HG03060 (cell line): ENCODE results near the gene KCNT1.
"Not testable (repeated sequence)": the region's sequence is repeated elsewhere in the genome, so short reads cannot be mapped to it uniquely, and the experiment has no call there.

Experiments used
- ATAC-seq: cut with Tn5 transposase; IDR thresholded peaks from one replicate; pipeline ENCODE4 v1.9.1; 2021; ENCODE audit warnings: low read depth, moderate number of reproducible peaks; ENCODE audit not compliant: unreplicated experiment

KCNT1 gene

DNA sequence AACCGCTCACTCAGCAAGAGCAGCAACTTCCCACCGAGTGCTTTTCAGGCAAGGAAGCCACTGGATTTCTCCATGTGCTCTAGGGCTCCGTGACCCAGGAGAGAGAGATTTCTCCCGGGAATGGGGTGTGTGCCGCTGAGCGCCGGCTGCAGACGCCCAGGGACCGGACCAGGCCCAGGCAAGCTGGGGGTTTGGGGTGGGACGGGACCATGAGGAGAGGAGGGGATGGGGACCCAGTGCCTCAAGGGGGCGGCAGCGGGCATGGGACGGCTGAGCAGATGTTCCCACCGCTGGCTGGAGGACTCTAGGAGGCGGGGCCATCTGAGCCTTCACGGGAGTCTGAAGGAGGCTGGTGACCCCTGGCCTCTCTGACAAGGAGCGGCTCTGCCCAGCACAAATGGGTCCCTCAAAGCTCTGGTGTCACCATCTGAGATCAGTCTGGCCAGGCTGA, 30.4 kb upstream of the KCNT1 start:
- ATAC-seq = no peak

DNA sequence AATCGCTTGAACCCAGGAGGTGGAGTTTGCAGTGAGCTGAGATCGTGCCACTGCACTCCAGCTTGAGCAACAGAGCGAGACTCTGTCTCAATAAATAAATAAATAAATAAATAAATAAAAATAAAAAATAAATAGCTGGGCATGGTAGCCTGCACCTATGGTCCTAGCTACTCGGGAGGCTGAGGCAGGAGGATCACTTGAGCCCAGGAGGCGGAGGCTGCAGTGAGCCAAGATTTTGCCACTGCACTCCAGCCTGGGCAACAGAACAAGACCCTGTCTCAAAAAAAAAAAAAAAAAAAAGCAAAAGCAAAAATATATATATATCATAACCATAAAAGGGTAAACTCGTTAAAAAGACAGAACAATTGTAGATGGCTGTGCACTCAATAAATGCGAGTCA, 29.2 kb upstream of the KCNT1 start:
- not testable (repeated sequence) for ATAC-seq

DNA sequence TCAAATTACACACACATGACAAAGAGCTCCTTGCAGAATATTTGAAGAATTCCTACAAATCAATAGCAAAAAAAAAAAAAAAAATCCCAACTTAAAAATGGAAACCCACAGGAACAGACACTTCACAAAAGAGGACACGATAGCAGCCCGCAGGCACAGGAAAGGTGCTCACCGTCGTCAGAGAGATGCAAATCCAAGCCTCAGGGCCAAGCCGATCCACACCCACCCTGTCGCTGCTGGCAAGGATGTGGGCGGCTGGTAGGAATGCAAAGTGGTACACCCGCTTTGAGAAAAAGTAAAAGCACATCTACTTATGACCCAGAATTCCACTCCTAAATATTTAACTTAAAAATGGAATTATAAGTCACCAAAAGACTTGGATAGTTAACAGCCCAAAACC, 28.0 kb upstream of the KCNT1 start:
- ATAC-seq = no peak

DNA sequence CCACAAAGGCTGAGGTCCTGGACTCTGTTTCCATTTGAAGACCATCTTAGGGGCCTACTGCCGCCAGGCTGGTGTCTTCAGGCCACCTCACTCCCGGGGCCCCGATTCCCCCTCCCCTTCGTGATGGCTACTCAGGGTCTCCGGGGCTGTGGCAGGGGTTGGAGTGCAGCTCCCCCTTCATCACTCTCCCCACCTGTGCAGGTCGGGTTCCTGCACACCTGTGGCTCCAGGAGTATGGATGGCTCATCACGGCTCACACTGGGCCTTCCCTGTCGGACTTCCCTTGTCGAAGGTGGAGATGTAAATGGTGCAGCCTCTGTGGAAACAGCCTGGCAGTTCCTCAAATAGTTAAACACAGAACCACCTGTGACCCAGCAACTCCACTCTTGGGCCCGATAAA, 27.0 kb upstream of the KCNT1 start:
- no peak for ATAC-seq

DNA sequence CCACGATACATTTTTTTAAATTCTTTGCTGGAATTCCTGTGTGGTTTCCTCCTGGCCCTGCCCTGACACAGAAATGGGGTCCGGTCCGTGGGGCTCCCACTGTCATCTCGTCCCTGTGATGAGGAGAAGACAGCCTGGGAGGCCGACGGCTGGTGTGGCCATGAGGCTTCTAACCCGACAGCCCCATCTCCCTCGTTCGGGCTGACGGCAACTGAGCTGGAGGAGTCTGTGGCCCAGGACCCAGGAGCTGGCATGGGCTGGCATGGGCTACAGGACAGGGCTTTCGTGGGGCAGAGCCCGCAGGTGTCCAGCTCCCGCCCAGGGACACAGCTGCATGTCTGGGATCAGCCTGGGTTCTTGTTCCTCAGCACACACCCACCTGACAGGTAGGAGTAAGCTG, 25.1 kb upstream of the KCNT1 start:
- ATAC-seq = no peak

DNA sequence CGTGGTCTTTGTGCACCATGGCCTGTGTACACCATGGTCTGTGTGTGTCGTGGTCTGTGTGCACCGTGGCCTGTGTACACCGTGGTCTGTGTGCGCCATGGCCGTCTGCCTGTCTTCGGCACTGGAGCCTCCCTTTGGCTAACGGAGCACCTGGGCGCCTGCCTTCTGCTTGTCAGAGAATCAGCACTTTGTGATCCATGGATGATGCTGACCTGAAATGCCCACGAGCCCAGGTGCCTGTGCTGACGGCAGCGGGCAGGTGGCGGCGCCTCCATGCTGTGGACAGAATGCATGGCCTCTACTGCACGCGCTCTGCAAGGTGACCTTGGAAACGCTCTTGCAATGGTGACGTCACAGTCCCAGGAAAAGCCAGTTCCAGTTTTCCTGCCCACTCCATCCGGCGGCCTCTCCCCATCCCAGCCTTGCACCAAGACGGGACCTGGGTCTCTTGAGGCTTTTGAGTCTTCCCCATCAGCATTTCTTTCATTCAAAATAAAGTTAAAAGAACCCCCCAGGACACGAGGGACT, 24.3 kb upstream of the KCNT1 start:
- ATAC-seq = no peak

DNA sequence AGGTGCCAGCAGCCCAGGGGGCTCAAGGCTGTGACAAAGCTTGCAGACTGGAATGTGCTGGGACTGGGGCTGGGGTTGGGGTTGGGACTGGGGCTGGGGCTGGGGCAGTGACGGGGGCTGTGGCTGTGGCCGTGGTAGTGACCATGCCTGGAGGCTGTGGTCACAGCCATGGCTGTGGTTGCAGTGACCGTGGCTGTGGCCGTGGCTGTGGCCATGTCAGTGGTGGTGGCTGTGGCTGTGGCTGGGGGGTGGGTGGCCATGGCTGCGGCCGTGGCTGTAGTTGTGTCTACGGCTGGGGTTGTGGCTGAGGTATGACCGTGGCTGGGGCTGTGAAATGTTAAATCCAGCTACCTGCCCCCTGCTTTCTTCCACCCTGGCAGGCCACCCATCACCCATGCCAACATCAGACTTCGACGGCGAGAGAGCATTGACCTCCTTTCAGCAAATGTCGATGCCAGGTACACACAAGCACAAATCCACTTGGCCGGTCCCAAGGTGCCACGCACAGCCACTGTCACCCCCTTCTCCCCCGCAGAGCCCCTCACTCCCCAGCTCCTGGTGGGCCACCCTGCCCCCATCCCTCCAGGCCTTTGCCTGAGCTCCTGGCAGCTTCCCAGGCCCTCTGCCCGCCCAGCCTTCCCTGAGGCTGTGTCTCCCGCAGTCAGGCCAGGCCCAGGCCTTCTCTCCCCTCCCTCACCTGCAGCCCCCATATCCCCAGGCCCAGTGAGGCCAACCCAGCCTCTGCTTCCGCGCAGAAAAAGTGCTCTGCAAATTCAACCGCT, 23.6 kb upstream of the KCNT1 start:
- ATAC-seq = no peak

DNA sequence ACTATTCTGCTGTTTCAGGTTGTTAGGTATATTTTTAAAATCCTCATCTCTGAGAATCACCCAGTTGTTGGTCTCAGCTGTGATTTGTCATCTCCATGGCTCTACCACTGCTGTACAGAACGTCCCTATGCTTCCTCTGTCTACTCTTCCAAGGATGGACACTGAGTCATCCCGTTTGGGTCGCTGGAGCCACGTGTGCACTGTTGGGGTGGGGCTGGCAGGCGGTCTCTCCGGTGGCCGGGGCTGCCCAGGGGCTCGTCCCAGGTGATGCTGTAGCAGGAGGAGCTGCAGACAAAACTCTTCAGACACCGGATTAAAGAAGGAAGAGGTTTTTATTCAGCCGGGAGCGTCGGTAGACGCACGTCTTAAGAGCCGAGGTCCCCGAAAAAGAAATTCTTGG, 21.9 kb upstream of the KCNT1 start:
- ATAC-seq = no peak

DNA sequence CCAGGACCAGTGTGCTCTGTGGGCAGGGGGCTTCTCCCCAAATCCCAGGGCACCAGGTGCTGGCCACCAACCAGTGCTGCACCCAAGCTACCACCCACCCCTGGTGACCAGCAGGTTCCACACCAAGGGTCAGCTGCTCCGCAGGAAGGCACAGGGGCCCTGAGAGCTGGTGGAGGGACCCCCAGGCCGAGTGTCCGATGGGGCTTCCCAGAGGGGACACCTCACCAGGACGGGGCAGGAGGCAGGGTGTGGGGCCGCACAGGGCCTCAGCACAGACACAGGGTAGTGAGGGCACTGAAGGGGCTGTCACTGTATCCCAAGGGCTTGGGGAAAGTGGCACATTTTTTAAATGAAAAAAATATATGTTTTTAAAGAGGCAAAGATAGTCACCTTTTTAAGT, 20.8 kb upstream of the KCNT1 start:
- no peak for ATAC-seq

DNA sequence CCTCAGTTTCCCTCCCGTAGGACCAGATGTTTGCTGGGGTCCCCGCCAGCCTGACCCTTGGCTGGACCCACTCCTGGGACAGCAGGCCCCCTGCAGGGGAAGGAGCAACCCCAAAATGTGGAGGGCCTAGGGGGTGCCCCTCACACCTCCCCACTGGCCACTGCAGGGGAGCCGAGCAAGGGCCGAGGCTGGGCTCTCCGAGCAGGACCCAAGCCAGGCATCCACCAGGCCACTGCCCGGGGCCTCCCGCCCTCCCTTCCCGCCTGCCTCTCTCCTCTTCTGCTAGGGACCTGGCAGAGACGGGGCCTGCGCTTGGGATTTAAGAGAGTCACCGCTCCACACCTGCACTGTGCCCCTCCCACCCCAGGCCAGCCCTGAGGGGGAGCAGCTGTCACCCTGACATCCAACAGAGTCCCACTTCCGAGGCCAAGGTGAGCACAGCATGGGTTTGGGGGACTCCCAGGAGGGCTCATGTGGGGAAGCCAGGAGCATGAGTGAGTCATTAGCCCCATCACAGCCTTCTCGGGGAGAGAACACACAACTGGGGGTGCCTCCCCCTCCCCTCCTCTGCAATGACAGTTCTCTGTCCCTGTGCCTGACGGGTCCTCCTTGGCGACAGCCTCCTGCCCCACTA, 18.5 kb upstream of the KCNT1 start:
- ATAC-seq = no peak

DNA sequence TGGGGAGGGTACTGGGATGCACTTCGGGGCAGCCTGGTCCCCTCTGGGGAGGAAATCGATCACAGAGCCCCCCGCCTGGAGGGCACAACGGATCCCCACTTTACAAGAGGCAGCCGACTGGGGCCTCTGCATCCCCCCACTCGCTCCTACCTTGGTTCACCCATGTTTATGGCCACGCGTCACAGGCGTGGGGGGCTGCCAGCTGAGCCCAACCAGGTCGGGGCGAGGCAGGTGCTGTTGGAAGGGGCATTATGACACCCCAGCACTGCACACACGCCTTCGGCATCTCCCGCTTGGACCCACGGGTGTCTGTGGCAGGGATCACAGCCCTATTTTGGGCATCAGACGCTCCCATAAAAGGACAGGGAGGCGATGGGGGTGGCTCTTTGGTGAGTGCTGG, 17.3 kb upstream of the KCNT1 start:
- ATAC-seq = no peak

DNA sequence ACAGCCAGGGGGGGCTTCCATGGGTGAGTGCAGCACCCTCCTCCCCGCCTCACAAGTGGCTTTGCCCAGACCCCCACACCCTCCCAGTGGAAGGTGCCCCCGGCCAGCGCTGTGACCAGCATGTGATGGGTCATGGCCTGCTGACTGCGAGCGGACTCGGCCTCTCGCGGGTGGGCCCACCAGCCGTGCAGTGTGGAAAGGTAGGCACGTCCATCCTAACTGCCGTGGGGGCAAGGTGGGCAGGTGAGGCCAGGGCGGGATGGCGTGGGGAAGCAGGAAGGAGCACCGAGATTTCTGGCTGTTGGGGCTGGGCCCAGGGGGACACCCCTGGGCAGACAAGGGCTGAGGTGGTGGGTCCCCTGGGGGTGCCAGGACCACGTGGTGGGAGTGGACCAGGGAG, 14.8 kb upstream of the KCNT1 start:
- ATAC-seq = no peak

DNA sequence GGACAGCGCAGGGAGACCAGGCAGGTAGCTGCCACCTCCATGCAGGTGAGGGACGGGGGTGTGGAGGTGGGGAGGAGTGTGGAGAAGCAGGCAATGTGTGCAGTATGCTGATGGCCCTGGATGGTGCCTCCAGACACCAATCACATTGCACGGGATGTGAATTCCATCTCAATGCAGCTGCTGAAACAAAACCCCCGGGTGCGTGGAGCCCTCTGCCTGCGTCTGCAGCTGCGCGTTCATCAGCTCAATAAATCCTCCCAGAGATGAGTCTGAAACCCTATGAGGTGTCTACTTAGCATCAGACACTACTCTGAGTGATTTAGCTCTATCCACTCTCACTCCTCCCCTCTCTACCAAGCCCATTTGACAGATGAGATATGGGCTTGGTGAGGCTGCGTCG, 13.0 kb upstream of the KCNT1 start:
- no peak for ATAC-seq

DNA sequence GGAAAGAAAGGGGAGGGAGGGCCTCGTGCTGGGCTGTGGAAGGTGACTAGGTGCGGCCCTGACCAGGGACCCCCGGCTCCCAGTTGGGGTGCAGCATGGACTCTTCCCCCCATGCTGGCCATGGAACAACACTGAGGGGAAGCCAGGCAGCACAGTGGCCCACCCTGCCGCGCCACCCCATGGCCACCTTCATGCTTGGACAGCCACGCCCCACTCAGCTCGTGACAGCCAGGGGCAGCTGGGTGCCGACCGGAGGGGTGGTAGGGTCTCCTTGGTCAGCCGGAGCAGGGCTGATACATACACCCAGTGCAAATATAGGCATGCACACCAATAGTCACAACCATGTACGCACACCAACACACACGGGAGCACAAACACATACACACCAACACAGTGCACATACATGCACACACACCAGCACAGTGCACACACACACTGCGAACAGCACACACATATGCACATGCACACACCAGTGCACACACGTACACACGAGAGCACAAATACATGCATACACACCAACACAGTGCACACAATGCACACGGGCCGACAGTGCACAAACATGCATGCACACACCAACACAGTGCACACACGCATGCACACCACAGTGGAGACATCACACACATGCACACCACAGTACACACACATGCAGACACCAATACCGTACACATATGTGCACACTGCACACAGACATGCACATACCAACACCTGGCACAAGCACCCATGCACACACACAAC, 11.0 kb upstream of the KCNT1 start:
- no peak for ATAC-seq

DNA sequence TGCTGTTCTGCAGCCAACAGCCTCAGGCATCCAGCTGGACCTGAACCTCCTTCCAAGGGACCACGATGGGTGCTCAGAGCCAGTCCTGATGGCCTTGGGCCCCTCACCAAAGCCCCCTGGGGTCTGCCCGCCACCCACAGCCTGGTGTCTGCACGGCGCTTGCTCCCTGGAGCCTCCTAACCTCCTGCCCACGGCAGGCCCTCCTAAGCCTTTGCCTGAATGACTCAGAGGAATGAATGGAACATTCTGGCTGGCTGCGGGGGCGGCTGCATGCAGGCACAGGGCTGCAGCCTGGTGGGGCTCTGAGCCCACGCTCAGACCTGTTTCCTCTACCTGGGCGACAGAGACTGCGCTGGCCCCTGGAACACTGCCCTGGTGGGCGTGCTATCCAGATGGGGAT, 9.6 kb upstream of the KCNT1 start:
- no peak for ATAC-seq

DNA sequence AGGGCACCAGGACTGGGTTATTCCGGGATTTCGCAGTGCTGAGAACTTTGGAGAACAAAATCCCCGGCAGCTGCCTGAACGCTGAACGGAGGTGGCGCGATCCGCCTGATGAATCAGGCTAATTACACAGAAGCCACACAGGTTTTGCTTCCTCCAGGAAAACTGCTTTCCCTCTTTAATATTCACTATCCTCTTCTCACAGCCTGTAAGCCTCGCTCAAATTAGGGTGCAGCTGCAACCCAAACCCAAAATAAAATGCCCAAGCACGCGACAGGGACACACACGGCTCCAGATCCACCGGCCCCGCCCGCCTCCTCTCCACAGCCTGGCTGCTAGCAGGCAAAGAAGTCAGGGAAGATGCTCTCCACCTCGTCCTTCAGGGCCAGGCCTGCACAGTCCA, 8.7 kb upstream of the KCNT1 start:
- no peak for ATAC-seq

DNA sequence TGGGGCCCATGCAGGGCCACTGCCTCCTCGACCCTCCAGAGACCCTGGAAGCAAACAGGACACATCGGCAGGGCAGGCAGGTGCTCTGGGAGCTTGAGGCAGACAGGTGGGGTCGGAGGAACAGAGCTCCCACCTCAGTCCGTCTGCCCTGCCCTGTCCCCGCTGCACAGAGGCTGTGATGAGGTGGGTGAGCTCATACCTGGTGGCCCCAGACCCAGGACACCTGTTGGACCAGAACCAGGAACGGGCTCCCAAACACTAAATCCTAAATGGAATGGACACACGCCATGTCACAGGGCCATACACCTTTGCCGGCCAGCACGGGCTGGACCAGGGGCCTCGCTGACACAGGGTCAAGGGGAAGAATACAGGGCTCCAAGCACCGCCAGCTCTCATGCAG, 8.2 kb upstream of the KCNT1 start:
- ATAC-seq = no peak

DNA sequence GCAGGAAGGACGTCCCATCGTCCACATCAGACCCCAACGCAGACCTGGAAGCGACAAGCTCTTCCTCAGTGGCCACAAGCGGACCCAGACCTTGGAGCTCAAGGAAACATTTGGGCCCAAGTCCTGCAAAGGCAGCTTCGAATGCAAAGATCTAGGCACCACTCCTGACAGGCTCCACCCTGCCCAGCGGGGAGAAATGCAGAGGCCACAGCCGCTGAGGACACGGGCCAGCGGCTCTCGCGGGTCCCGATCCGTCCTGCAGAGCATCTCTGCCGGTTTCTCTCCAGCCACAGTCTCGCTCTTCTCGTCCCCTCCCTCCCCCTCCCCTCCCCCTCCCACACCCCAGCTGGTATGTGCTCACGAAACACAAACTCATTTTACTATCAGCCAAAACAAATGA, 7.6 kb upstream of the KCNT1 start:
- no peak for ATAC-seq

DNA sequence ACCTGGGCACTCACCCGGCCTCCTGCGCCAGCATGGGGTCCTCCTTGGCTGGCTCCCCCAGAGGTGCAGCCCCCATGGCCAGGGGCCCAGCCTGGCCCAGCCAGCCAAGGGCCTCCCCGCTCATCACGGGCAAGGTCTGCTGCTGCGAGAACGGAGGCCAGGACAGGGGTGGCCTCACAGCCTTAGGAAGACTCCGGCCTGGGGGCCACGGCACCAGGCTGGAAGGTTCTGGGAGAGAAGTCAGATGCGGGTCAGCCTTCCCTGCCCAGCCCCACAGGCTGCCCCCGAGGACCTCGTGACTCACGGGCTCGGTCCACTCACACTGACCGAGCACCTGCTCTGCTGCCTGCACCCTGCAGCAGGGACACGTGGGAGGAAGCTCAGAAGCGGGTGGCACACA, 6.9 kb upstream of the KCNT1 start:
- ATAC-seq = no peak

DNA sequence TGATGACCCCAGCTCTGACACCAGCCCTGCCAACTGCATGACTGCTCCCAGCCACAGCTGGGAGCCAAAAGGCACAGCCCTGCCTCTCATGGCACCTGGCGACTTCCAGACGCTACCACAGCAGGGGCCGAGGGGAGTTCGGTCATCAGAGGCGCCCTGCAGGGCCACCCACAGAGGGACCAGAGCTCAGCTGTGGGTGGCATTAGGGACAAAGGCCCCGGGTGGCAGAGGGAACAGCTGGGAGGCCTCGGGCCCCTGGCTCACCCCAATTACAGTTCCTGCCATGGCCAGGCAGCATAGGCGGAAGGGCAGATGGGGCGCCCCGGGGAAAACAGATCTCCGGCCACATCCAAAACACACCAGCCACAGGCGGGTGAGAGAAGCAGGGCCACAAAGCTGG, 6.3 kb upstream of the KCNT1 start:
- no peak for ATAC-seq

DNA sequence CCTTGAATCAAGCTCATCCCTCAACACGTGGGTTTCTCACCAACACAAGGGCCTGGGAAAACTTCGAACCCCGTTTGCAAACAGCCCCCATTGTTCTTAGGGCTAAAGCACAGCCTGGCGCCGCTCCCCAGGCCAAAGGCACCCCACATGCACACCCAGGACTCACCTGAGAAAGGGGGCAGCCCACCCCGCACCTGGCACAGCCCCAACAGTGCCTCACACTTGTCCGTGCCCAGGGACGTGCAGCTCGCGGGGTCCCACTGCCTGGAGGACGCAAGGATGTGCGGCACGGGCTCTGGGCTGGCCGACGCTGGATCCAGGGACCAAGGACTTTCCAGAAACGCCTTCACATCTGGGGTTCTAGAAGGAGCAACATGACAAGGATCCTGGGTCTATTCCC, 5.5 kb upstream of the KCNT1 start:
- no peak for ATAC-seq

DNA sequence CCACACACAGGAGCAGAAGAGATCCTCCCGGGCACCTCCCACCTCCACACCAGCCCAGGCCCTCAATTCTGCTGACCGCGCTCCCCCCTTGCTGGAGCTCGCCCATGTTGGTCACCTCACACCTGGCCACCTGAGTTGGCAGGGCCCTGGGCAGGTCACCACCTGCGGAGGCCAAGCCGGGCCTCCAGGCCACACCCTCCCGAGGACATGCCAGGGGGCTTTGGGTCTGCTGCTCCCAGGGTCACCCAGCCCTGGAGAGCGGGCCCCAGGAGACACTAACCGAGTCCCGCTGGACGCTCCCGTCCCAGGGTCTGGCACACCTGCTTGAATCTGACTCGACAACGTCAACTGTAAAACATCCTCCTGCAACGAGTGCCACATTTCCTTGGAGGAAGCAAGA, 4.8 kb upstream of the KCNT1 start:
- no peak for ATAC-seq
